SJSA1 (cell line): ENCODE measurements around the gene PDSS2. TPM values are rescaled to one million over a fixed set of nuclear protein-coding genes. Genes with fewer than 3 reads are reported as not detected.
A peak's percentile ranks its signal among the peaks of the same experiment; 100 is the strongest.
"Not testable (repeated sequence)": the region's sequence is repeated elsewhere in the genome, so short reads cannot be mapped to it uniquely, and the experiment has no call there.

Experiments used
- DNase-seq, 2 experiments: peaks; one replicate each; pipeline ENCODE4 v3.0.0-alpha.2; 2015 to 2020; ENCODE audit warnings: low spot score in 2 of 2, low read depth in 1 of 2
- H3K27ac ChIP-seq: fragments of 250-450 bp; sonication (Bioruptor Pico); 2 replicates; pipeline ENCODE4 v1.5.1; 2020; ENCODE audit warnings: mild to moderate bottlenecking, moderate library complexity
- H3K27me3 ChIP-seq: fragments of 250-450 bp; sonication (Bioruptor Pico); replicated peaks from 2 replicates; pipeline ENCODE4 v1.5.1; 2020; ENCODE audit warnings: mild to moderate bottlenecking, moderate library complexity
- H3K36me3 ChIP-seq: fragments of 250-450 bp; sonication (Bioruptor Pico); 2 replicates; pipeline ENCODE4 v1.5.1; 2020; ENCODE audit warnings: mild to moderate bottlenecking
- H3K4me1 ChIP-seq: fragments of 250-450 bp; sonication (Bioruptor Pico); replicated peaks from 2 replicates; pipeline ENCODE4 v1.6.1; 2021; ENCODE audit warnings: mild to moderate bottlenecking
- H3K4me3 ChIP-seq: fragments of 250-450 bp; sonication (Bioruptor Pico); 2 replicates; pipeline ENCODE4 v1.5.1; 2020; ENCODE audit warnings: mild to moderate bottlenecking
- H3K9me3 ChIP-seq: fragments of 250-450 bp; sonication (Bioruptor Pico); replicated peaks from 2 replicates; pipeline ENCODE4 v1.5.1; 2020; ENCODE audit warnings: mild to moderate bottlenecking
- total RNA-seq: library from RNA; depleted of rRNA; stranded (reverse); fragments of >200 nt; shearing (Covaris generic); gene quantifications from 2 replicates; pipeline ENCODE4 v1.2.3, GENCODE V29; 2014

Gene PDSS2
- total RNA-seq, 1 experiment from 2014 or later: 11.9 TPM

- H3K9me3 ChIP-seq: no peaks in the 10 kb centered on the region
- no peak overlapping the region for H3K27ac ChIP-seq
- DNase-seq: no peak
- H3K4me3 ChIP-seq: no peak overlapping the region
- no peaks in the 10 kb centered on the region for H3K27me3 ChIP-seq
- no peaks in the 10 kb centered on the region for H3K4me1 ChIP-seq
- H3K36me3 ChIP-seq: no peaks in the 10 kb centered on the region
Measured at GRCh38 chr6:107202876-107203468, 256.4 kb downstream of the PDSS2 start.

DNA sequence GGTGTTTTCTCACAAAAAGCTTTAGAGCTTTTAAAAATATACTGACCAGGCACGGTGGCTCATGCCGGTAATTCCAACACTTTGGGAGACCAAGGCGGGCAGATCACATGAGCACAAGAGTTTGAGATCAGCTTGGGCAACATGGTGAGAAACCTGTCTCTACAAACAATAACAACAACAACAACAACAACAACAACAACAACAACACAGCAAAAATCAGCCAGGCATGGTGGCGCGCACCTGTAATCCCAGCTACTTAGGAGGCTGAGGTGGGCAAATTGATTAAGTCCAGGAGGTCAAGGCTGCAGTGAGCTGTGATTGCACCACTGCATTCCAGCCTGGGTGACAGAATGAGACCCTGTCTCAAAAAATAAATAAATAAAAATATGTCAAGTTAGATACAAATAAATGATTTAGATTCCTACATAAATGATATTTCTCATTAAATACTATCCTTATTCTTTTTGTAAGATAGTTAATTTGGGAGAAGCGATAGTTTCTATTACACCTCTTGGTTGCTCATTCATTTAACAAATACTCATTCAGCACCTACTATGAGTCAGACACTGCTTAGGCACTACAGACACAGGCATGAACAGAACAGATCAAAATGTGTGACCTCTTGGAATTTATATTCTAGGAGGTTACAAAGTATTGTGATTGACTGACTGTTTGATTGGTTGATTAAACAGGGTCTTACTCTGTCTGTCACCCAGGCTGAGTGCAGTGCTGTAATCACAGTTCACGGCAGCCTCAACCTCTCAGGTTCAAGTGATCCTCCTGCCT, 260.5 kb downstream of the PDSS2 start:
- Histone ChIP-seq H3K4me3 (no peak overlapping the region), H3K27me3 (no peaks in the 10 kb centered on the region), H3K27ac (no peak overlapping the region), H3K36me3 (no peaks in the 10 kb centered on the region), H3K4me1 (no peaks in the 10 kb centered on the region), H3K9me3 (no peaks in the 10 kb centered on the region)
- DNase-seq: no peak

- H3K4me3 ChIP-seq: no peak overlapping the region
- no peak for DNase-seq
- no peaks in the 10 kb centered on the region for H3K36me3 ChIP-seq
- H3K27ac ChIP-seq: no peak overlapping the region
- no peaks in the 10 kb centered on the region for H3K4me1 ChIP-seq
- no peaks in the 10 kb centered on the region for H3K9me3 ChIP-seq
- H3K27me3 ChIP-seq: no peaks in the 10 kb centered on the region
Measured at GRCh38 chr6:107196152-107196551, 263.2 kb downstream of the PDSS2 start.

DNA sequence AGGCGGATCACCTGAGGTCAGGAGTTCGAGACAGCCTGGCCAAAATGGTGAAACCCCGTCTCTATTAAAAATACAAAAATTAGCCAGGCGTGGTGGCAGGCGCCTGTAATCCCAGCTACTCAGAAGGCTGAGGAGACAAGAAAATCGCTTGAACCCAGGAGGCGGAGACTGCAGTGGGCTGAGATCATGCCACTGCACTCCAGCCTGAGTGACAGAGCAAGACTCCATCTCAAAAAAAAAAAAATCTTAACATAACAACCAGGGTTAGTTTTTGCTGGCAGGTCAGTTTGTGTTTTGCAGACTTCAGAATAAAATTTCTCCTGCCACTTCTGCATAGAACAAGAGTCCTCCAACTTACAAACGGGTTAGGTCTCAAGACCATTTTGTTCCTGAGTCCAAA, 264.6 kb downstream of the PDSS2 start:
- H3K9me3 ChIP-seq, H3K4me3 ChIP-seq, H3K27ac ChIP-seq, DNase-seq, H3K36me3 ChIP-seq, H3K4me1 ChIP-seq, H3K27me3 ChIP-seq: not testable (repeated sequence)

- no peak for DNase-seq
- Histone ChIP-seq H3K9me3 (no peaks in the 10 kb centered on the region), H3K27me3 (no peaks in the 10 kb centered on the region), H3K4me1 (no peaks in the 10 kb centered on the region), H3K4me3 (no peak overlapping the region), H3K36me3 (no peaks in the 10 kb centered on the region), H3K27ac (no peak overlapping the region)
Measured at GRCh38 chr6:107192830-107193229, 266.5 kb downstream of the PDSS2 start.

DNA sequence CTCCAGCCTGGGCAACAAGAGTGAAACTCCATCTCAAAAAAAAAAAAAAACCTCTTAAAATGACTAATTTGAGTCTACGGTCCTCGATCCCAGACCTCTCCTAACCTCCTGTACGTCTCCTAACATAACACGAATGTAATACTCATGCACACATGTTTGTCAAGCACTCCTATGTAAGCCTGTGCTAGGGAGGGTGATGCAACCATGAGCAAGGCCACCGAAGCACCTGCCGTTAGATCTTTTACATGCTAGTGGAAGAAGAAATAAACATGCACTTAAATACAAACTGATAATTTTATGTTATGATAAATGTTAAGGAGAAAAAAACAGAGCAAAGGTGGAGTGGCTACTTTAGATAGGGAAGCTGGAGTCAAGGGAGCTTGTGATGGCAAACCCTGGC, 271.7 kb downstream of the PDSS2 start:
- Histone ChIP-seq H3K4me3 (no peak overlapping the region), H3K27me3 (no peaks in the 10 kb centered on the region), H3K27ac (no peak overlapping the region), H3K9me3 (no peaks in the 10 kb centered on the region), H3K4me1 (no peaks in the 10 kb centered on the region), H3K36me3 (no peaks in the 10 kb centered on the region)
- DNase-seq: no peak

DNA sequence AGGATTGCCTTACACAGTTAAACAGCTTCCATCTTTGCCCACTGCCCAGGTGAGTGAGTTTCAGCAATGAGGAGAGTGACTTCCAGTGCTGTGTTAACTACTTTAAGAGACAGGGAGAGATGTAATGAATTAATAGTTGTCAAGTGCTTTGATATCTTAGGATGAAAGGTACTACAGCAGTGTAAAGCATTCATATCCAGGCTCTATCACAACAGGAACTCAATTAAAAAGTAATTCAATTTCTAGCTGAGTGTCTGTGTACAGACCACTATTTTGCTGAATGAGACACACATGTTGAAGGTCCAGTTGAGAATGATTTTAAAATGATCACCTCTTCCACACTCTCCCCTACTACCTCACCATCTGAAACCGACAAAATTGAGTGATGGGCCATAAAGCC, 273.3 kb downstream of the PDSS2 start:
- no peak overlapping the region for H3K4me3 ChIP-seq

DNA sequence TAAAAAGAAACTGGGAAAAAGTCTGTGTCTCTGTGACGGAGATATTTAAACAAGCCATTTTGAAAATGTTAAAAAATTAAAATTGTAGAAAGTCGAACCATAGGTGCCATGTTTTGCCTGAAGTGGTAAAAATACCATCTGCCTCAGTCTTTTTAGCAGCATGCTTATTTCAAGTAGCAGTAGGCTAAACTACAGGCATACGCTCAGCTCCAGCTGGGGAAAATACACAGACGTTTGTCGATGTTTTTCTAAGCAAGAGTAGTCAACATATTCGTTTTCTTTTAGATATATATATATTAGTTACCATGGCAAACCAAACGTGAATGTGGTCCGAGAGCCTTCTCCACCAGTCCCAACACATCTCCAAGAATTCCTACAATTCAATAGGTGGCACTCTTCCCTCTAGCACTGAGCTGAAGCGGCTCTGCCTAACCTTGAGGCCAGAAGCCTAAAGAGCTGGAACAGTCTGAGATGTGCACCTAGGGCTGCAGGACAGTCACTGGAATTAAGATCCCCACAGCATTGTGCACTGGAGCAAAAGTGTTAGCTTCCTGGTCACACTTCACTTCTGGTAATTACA, 273.9 kb downstream of the PDSS2 start:
- H3K36me3 ChIP-seq: no peaks in the 10 kb centered on the region
- no peak for DNase-seq
- no peak overlapping the region for H3K4me3 ChIP-seq
- H3K4me1 ChIP-seq: no peaks in the 10 kb centered on the region
- H3K27ac ChIP-seq: no peak overlapping the region
- no peaks in the 10 kb centered on the region for H3K9me3 ChIP-seq
- H3K27me3 ChIP-seq: no peaks in the 10 kb centered on the region

More for the DNA sequence above, 273.3 kb downstream of the PDSS2 start:
- Histone ChIP-seq H3K4me1 (no peaks in the 10 kb centered on the region), H3K27ac (no peak overlapping the region), H3K9me3 (no peaks in the 10 kb centered on the region), H3K27me3 (no peaks in the 10 kb centered on the region), H3K36me3 (no peaks in the 10 kb centered on the region)
- no peak for DNase-seq

DNA sequence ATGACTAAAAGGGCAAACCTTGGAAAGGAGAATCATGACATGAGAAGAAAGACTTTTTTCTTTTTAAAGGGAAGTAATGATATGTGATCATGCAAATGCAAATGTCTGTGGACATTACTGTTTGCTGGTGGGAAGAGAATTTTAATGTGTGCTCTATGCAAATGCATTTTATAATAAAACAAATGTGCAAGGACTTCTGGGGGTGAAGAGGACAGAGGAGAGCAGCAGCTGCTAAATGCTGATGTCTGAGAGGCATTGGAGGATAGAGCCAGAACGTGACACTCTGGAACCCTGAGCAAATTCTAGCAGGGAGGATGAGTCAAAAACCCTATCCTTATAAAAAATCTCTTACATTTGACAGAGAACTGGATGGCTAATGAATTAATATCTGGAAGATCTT, 274.9 kb downstream of the PDSS2 start:
- Histone ChIP-seq H3K27me3 (no peaks in the 10 kb centered on the region), H3K4me1 (no peaks in the 10 kb centered on the region), H3K9me3 (no peaks in the 10 kb centered on the region), H3K36me3 (no peaks in the 10 kb centered on the region), H3K4me3 (no peak overlapping the region), H3K27ac (no peak overlapping the region)
- DNase-seq: no peak

DNA sequence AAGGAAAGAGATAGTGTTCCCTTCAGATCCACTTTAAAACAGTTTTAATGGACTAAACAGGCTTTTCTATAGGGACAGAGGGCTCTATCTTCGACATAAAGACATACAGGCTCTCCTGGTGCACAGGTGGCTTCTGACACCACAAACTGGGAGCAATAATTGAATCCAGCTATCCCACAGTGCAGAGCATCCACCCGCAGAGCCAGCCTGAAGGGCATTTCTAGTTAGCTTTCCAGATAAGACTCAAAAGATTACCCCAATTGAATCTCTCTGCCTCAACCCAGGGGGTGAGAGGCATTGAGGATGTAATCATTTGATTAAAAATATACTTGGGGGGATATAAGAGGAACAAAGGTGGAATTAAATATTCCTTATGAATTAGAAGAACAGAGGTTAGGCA, 279.3 kb downstream of the PDSS2 start:
- Histone ChIP-seq H3K36me3 (no peaks in the 10 kb centered on the region), H3K27me3 (no peaks in the 10 kb centered on the region), H3K4me3 (no peak overlapping the region), H3K4me1 (no peaks in the 10 kb centered on the region), H3K9me3 (no peaks in the 10 kb centered on the region), H3K27ac (no peak overlapping the region)
- no peak for DNase-seq

DNA sequence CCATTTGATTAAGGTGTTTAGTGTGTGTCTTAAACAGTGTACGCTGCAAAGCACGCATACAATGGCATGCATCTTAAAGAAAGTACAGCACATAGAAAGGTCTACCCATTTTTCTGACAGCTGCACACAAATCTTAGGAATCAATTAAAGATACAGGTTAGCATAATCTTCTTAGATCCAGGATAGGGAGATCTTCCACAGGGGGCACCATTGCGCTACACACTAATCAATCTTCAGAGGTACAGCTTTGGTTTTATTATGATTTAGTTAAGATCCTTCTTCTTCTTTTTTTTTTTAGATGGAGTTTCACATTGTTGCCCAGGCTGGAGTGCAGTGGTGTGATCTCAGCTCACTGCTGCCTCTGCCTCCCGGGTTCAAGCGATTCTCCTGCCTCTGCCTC, 280.4 kb downstream of the PDSS2 start:
- DNase-seq: no peak
- Histone ChIP-seq H3K9me3 (no peaks in the 10 kb centered on the region), H3K4me1 (no peaks in the 10 kb centered on the region)

DNA sequence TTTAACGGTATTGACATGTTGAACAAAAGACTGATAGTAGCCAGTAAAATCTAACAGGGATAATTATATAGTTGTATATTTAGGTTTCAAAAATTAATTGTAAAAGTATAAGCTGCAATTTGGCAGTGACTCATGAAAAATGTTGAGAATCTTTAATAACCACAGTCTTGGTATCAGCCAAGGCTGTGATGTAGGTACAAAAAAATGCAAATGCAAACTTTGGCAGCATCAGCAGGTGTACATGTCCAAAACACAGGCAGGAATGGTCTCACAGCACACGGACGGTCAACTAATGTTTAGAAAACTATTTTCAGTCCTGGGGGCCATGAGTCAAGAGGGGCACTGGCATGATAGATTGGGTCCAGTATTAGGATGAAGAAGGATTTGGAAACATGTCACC, 285.6 kb downstream of the PDSS2 start:
- no peaks in the 10 kb centered on the region for H3K36me3 ChIP-seq
- H3K4me1 ChIP-seq: no peaks in the 10 kb centered on the region
- no peak overlapping the region for H3K4me3 ChIP-seq
- no peaks in the 10 kb centered on the region for H3K9me3 ChIP-seq
- no peak for DNase-seq
- H3K27me3 ChIP-seq: 0 out of 2 replicates have a peak, but pooled peaks cover 2% of the 10 kb centered on the region
- H3K27ac ChIP-seq: no peak overlapping the region

More for the DNA sequence above, 280.4 kb downstream of the PDSS2 start:
- no peaks in the 10 kb centered on the region for H3K36me3 ChIP-seq
- H3K27me3 ChIP-seq: no peaks in the 10 kb centered on the region
- no peak overlapping the region for H3K4me3 ChIP-seq
- H3K27ac ChIP-seq: no peak overlapping the region

DNA sequence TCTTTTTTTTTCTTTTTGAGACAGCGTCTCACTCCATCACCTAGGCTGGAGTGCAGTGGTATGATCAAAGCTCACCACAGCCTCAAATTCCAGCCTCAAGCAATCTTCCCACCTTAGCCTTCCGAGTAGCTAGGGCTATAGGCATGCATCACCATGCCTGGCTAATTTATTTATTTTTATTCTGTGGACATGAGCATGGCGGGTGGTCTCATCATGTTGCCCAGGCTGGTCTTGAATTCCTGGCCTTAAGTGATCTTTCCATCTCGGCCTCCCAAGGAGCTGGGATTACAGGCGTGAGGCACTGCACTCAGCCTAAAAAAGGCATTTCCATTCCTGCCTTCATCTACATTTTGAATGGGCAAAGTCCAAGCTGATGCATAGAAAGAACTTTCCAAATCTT, 287.9 kb downstream of the PDSS2 start:
- Histone ChIP-seq H3K27me3 (0 out of 2 replicates have a peak, but pooled peaks cover 2% of the 10 kb centered on the region), H3K36me3 (no peaks in the 10 kb centered on the region), H3K27ac (no peak overlapping the region), H3K4me1 (no peaks in the 10 kb centered on the region), H3K4me3 (no peak overlapping the region), H3K9me3 (no peaks in the 10 kb centered on the region)
- DNase-seq: peak; percentile 50 to 51

- H3K9me3 ChIP-seq, H3K36me3 ChIP-seq, H3K27ac ChIP-seq, H3K4me1 ChIP-seq, DNase-seq, H3K4me3 ChIP-seq, H3K27me3 ChIP-seq: not testable (repeated sequence)
Measured at GRCh38 chr6:107164299-107164698, 295.1 kb downstream of the PDSS2 start.
